ENCODE data around the gene PKLR. TPM values are rescaled to one million over a fixed set of nuclear protein-coding genes. Genes with fewer than 3 reads are reported as not detected.

PKLR gene
- total and polyA plus RNA-seq, 2 donors (not counting 3 experiments of a cell fraction or from before 2014, with no cell fraction given), result not detected

DNA sequence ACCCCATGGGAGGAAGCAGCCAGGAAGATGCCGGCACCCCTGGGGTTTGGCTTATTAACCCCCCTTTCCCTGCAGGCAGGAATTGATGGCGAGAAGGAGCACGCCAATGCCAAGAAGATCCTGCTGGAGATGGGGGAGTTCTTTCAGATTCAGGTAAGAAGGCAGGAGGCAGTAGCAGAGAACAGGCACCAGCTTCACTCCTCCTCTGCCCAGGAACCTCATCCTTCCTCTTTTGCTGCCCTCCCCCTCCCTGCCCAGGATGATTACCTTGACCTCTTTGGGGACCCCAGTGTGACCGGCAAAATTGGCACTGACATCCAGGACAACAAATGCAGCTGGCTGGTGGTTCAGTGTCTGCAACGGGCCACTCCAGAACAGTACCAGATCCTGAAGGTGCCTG lies 18.3 kb upstream of the PKLR start:
- TF ChIP-seq POLR2AphosphoS5 (IDR thresholded peaks at IDR 0.05; ENCODE audit: insufficient read depth, low read depth, low read length), result no peak
- TF ChIP-seq POLR2A (IDR thresholded peaks at IDR 0.05; ENCODE audit: low read depth, low read length), result peak; percentile 35
- H3K9me1 ChIP-seq (replicated peaks; ENCODE audit: control insufficient read depth, extremely low read depth, insufficient read depth, low read length), result no peaks in the 10 kb centered on the region
- POLR2A ChIA-PET, result no interaction called here
- no peaks in the 10 kb centered on the region for H4K20me1 ChIP-seq (replicated peaks; ENCODE audit: control insufficient read depth, extremely low read depth, insufficient read depth, low read length)
- no peaks in the 10 kb centered on the region for H3K9me3 ChIP-seq (replicated peaks; ENCODE audit: control insufficient read depth, insufficient read depth, low read length)
- CTCF ChIA-PET, result interaction anchor here (7.2 kb wide), 1 partner anchor 69 kb away, joined by 115 read pairs; no protein-coding TSS in a partner anchor
- no peaks in the 10 kb centered on the region for H3K27me3 ChIP-seq (ENCODE audit: control insufficient read depth in 2 of 2, insufficient read depth in 2 of 2, low read length in 2 of 2)
- dilution Hi-C loops (cut with MboI; ENCODE audit: extremely low pct_ligation_motif_present, low sequenced_read_pairs), result no loop called here
- peaks cover 5% of the 10 kb centered on the region for H3K79me2 ChIP-seq (ENCODE audit: control insufficient read depth, insufficient read depth, low read length)
- H3K4me3 ChIP-seq (replicated peaks in 1 of 3; ENCODE audit: insufficient read depth in 1 of 3, low read depth in 1 of 3, low read length in 3 of 3), result no peak overlapping the region
- H3K9ac ChIP-seq (replicated peaks; ENCODE audit: extremely low read depth, insufficient read depth, low read length), result no peak overlapping the region
- peaks cover 23% of the 10 kb centered on the region in 2 experiments for H3K36me3 ChIP-seq (ENCODE audit: control insufficient read depth in 2 of 2, extremely low read depth in 1 of 2, insufficient read depth in 2 of 2, low read length in 2 of 2)
- peaks cover 34% of the 10 kb centered on the region for H3K4me1 ChIP-seq (ENCODE audit: control insufficient read depth, extremely low read depth, insufficient read depth, low read length)
- no peak overlapping the region for H3K27ac ChIP-seq (ENCODE audit: insufficient read depth, low read depth, low read length)
- no peak for FAIRE-seq
- intact Hi-C loops (cut with micrococcal nuclease), result no loop called here
- no peak for DNase-seq (ENCODE audit: low read depth, low spot score)
- no TSS peak for BruUV-seq (replicated peaks)
- H2AFZ ChIP-seq (ENCODE audit: low read depth, low read length), result no peak overlapping the region
- no peak overlapping the region for H3K4me2 ChIP-seq (ENCODE audit: insufficient read depth, low read length)

DNA sequence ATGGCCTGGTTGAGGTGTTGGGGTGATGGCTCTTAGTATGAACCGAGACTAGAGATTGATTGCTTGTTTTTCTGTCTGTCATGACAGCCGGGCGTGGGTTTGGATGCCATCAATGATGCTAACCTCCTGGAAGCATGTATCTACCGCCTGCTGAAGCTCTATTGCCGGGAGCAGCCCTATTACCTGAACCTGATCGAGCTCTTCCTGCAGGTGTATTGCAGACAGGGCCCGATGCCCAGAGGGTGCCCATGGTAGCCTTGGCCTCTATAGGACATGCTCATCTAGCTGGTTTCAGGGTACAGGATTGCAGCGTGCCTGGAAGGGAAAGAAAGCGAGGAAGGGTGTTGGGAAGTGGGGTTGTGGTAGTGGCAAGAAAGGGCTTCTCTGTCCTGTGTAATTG lies 16.8 kb upstream of the PKLR start:
- no peak overlapping the region for H3K4me2 ChIP-seq (ENCODE audit: insufficient read depth, low read length)
- H3K36me3 ChIP-seq (ENCODE audit: control insufficient read depth in 2 of 2, extremely low read depth in 1 of 2, insufficient read depth in 2 of 2, low read length in 2 of 2), result peaks cover 29 to 30% of the 10 kb centered on the region in 2 experiments
- no peaks in the 10 kb centered on the region for H3K9me1 ChIP-seq (replicated peaks; ENCODE audit: control insufficient read depth, extremely low read depth, insufficient read depth, low read length)
- H3K4me1 ChIP-seq (ENCODE audit: control insufficient read depth, extremely low read depth, insufficient read depth, low read length), result peaks cover 31% of the 10 kb centered on the region
- no peak overlapping the region for H2AFZ ChIP-seq (ENCODE audit: low read depth, low read length)
- intact Hi-C loops (cut with micrococcal nuclease), result no loop called here
- no peak overlapping the region for H3K27ac ChIP-seq (ENCODE audit: insufficient read depth, low read depth, low read length)
- H3K9me3 ChIP-seq (replicated peaks; ENCODE audit: control insufficient read depth, insufficient read depth, low read length), result no peaks in the 10 kb centered on the region
- H3K27me3 ChIP-seq (ENCODE audit: control insufficient read depth in 2 of 2, insufficient read depth in 2 of 2, low read length in 2 of 2), result no peaks in the 10 kb centered on the region
- ChIA-PET CTCF (interaction anchor here (0.8 to 1.0 kb wide), 2 partner anchors 40 to 67 kb away, joined by 3 read pairs; no protein-coding TSS in a partner anchor), POLR2A (interaction anchor here (0.6 kb wide), 1 partner anchor 242 kb away, joined by 3 read pairs; no protein-coding TSS in a partner anchor)
- no TSS peak for BruUV-seq (replicated peaks)
- no peaks in the 10 kb centered on the region for H4K20me1 ChIP-seq (replicated peaks; ENCODE audit: control insufficient read depth, extremely low read depth, insufficient read depth, low read length)
- H3K4me3 ChIP-seq (replicated peaks in 1 of 3; ENCODE audit: insufficient read depth in 1 of 3, low read depth in 1 of 3, low read length in 3 of 3), result no peak overlapping the region
- H3K79me2 ChIP-seq (ENCODE audit: control insufficient read depth, insufficient read depth, low read length), result peaks cover 13% of the 10 kb centered on the region
- FAIRE-seq (no peak), DNase-seq (ENCODE audit: low read depth, low spot score) (no peak)
- H3K9ac ChIP-seq (replicated peaks; ENCODE audit: extremely low read depth, insufficient read depth, low read length), result no peak overlapping the region
- TF ChIP-seq, protein P1, sequence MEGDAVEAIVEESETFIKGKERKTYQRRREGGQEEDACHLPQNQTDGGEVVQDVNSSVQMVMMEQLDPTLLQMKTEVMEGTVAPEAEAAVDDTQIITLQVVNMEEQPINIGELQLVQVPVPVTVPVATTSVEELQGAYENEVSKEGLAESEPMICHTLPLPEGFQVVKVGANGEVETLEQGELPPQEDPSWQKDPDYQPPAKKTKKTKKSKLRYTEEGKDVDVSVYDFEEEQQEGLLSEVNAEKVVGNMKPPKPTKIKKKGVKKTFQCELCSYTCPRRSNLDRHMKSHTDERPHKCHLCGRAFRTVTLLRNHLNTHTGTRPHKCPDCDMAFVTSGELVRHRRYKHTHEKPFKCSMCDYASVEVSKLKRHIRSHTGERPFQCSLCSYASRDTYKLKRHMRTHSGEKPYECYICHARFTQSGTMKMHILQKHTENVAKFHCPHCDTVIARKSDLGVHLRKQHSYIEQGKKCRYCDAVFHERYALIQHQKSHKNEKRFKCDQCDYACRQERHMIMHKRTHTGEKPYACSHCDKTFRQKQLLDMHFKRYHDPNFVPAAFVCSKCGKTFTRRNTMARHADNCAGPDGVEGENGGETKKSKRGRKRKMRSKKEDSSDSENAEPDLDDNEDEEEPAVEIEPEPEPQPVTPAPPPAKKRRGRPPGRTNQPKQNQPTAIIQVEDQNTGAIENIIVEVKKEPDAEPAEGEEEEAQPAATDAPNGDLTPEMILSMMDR (IDR thresholded peaks at IDR 0.05; ENCODE audit: extremely low read depth in 1 of 2, insufficient read depth in 1 of 2, low read depth in 1 of 2, low read length in 2 of 2), result no peak
- TF ChIP-seq JUN (IDR thresholded peaks at IDR 0.05; ENCODE audit: borderline replicate concordance, insufficient read depth, insufficient read length, low read depth) (no peak), MYC (IDR thresholded peaks at IDR 0.05; ENCODE audit: low read depth, low read length) (no peak), FOS (IDR thresholded peaks at IDR 0.05; ENCODE audit: borderline replicate concordance, insufficient read depth, low read length) (no peak), POLR2A (IDR thresholded peaks at IDR 0.05; ENCODE audit: low read depth, low read length) (no peak), POLR2AphosphoS5 (IDR thresholded peaks at IDR 0.05; ENCODE audit: insufficient read depth, low read depth, low read length) (no peak)
- dilution Hi-C loops (cut with MboI; ENCODE audit: extremely low pct_ligation_motif_present, low sequenced_read_pairs), result no loop called here
